ENCODE results near the gene FUT2. TPM values are rescaled to one million over a fixed set of nuclear protein-coding genes. Genes with fewer than 3 reads are reported as not detected.

FUT2 gene
- polyA plus RNA-seq, 4 donors, result 64.8 to 201 (median 117) TPM

DNA sequence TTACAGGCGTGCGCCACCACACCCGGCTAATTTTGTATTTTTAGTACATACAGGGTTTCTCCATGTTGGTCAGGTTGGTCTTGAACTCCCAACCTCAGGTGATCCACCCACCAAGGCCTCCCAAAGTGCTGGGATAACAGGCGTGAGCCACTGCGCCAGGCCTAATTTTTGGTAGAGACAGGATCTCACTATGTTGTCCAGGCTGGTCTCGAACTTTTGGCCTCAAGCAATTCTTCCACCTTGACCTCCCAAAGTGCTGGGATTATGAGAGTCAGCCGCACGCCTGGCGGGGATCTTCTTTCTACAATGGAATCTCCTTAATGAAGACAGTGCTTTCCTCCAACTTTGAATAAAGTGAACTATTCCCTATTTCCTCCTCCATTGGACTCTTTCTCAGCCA, 38.9 kb downstream of the FUT2 start:
- Histone ChIP-seq H3K27me3 (ENCODE audit: control insufficient read depth in 3 of 3, insufficient read depth in 3 of 3, low read length in 3 of 3) (peaks cover 0 to 4% (median 0%) of the 10 kb centered on the region in 3 donors), H3K4me3 (ENCODE audit: low read depth in 1 of 3, low read length in 3 of 3) (peak overlapping the region in 1 of 3 donors; percentile 50), H3K9me3 (ENCODE audit: control insufficient read depth in 2 of 2, insufficient read depth in 1 of 2, low read depth in 1 of 2, low read length in 1 of 2) (peaks cover 0 to 5% of the 10 kb centered on the region in 2 donors), H3K36me3 (ENCODE audit: control insufficient read depth in 3 of 3, insufficient read depth in 2 of 3, low read depth in 1 of 3, low read length in 3 of 3) (peaks cover 0 to 2% (median 0%) of the 10 kb centered on the region in 3 donors), H3K27ac (ENCODE audit: low read depth in 1 of 3, low read length in 2 of 3) (no peak overlapping the region), H3K4me1 (ENCODE audit: control insufficient read depth in 3 of 3, insufficient read depth in 2 of 3, low read depth in 1 of 3, low read length in 2 of 3) (peaks cover 0 to 10% (median 8%) of the 10 kb centered on the region in 3 donors)
- FAIRE-seq (no peak), DNase-seq (no peak)
- 93 to 95% (median 95%) methylated on average over 9 of the region's 9 CpGs for WGBS, 3 donors

GRCh38 chr19:48735031-48735615, 39.4 kb downstream of the FUT2 start:
- Histone ChIP-seq H3K4me3 (ENCODE audit: low read depth in 1 of 3, low read length in 3 of 3) (peak overlapping the region in 2 of 3 donors; percentile 18 to 50), H3K4me1 (ENCODE audit: control insufficient read depth in 3 of 3, insufficient read depth in 2 of 3, low read depth in 1 of 3, low read length in 2 of 3) (peaks cover 0 to 15% (median 8%) of the 10 kb centered on the region in 3 donors), H3K27me3 (ENCODE audit: control insufficient read depth in 3 of 3, insufficient read depth in 3 of 3, low read length in 3 of 3) (peaks cover 0 to 9% (median 0%) of the 10 kb centered on the region in 3 donors), H3K36me3 (ENCODE audit: control insufficient read depth in 3 of 3, insufficient read depth in 2 of 3, low read depth in 1 of 3, low read length in 3 of 3) (peaks cover 0 to 2% (median 0%) of the 10 kb centered on the region in 3 donors), H3K9me3 (ENCODE audit: control insufficient read depth in 2 of 2, insufficient read depth in 1 of 2, low read depth in 1 of 2, low read length in 1 of 2) (peaks cover 0 to 5% of the 10 kb centered on the region in 2 donors), H3K27ac (ENCODE audit: low read depth in 1 of 3, low read length in 2 of 3) (peak overlapping the region in 1 of 3 donors; percentile 52)
- no peak for FAIRE-seq
- WGBS, 3 donors, result 11 to 41% (median 34%) methylated on average over 34 to 38 of the region's 38 CpGs
- DNase-seq, result peak; percentile 80 to 87

GRCh38 chr19:48737360-48737998, 41.7 kb downstream of the FUT2 start:
- no peak overlapping the region for H3K4me3 ChIP-seq (ENCODE audit: low read depth in 1 of 3, low read length in 3 of 3)
- peaks cover 0 to 19% (median 0%) of the 10 kb centered on the region in 3 donors for H3K27me3 ChIP-seq (ENCODE audit: control insufficient read depth in 3 of 3, insufficient read depth in 3 of 3, low read length in 3 of 3)
- no peak overlapping the region for H3K27ac ChIP-seq (ENCODE audit: low read depth in 1 of 3, low read length in 2 of 3)
- DNase-seq, result peak in 1 of 2 donors; percentile 54
- H3K9me3 ChIP-seq (ENCODE audit: control insufficient read depth in 2 of 2, insufficient read depth in 1 of 2, low read depth in 1 of 2, low read length in 1 of 2), result peaks cover 0 to 11% of the 10 kb centered on the region in 2 donors
- no peak for FAIRE-seq
- H3K4me1 ChIP-seq (ENCODE audit: control insufficient read depth in 3 of 3, insufficient read depth in 2 of 3, low read depth in 1 of 3, low read length in 2 of 3), result peaks cover 0 to 37% (median 8%) of the 10 kb centered on the region in 3 donors
- H3K36me3 ChIP-seq (ENCODE audit: control insufficient read depth in 3 of 3, insufficient read depth in 2 of 3, low read depth in 1 of 3, low read length in 3 of 3), result no peaks in the 10 kb centered on the region
- 44 to 65% (median 55%) methylated on average over 22 of the region's 22 CpGs for WGBS, 3 donors

DNA sequence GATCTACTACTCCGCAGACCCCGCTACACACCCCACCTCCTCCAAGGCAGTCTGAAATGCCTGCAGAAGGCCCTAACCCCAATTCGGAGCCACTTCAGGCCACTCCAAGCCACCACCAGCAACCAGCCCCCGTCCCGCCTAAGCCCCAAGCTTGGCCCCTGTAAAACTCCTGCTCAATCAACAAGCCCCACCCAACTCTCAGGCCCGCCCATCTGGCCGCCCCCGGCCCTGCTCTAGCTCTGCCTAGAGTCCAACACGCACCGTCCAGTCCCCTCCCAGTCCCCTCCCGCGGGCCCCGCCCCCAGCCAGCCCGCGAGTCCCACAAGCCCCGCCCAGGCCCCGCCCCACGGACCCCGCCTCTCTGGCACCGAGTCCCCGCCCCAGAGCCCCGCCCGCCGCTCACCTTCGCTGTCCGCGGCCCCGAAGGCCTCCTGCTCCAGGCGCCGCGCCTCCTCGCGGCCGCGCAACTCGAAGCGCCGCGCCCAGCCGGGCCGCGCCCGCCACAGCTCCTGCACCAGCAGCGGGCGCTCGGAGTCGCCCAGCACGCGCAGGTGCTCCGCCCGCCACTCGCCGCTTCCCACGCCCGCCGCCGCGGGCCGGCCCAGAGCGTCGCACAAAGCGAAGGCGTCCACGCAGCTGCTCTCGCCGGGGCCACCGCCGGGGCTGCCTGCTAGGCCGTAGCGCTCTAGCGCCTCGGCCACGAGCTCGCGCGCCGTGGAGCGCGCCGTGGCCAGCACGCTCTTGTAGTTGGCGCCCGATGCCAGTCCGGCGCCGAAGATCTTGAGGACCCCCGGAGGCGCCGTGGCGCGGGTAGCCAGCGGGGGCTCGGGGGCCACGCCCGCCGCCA, 43.0 kb downstream of the FUT2 start:
- Histone ChIP-seq H3K27ac (ENCODE audit: low read depth in 1 of 3, low read length in 2 of 3) (peak overlapping the region; percentile 12 to 77 (median 49)), H3K36me3 (ENCODE audit: control insufficient read depth in 3 of 3, insufficient read depth in 2 of 3, low read depth in 1 of 3, low read length in 3 of 3) (no peaks in the 10 kb centered on the region), H3K4me3 (ENCODE audit: low read depth in 1 of 3, low read length in 3 of 3) (peak overlapping the region; percentile 23 to 34 (median 23)), H3K27me3 (ENCODE audit: control insufficient read depth in 3 of 3, insufficient read depth in 3 of 3, low read length in 3 of 3) (peaks cover 0 to 19% (median 0%) of the 10 kb centered on the region in 3 donors), H3K9me3 (ENCODE audit: control insufficient read depth in 2 of 2, insufficient read depth in 1 of 2, low read depth in 1 of 2, low read length in 1 of 2) (peaks cover 0 to 11% of the 10 kb centered on the region in 2 donors), H3K4me1 (ENCODE audit: control insufficient read depth in 3 of 3, insufficient read depth in 2 of 3, low read depth in 1 of 3, low read length in 2 of 3) (peaks cover 0 to 37% (median 8%) of the 10 kb centered on the region in 3 donors)
- WGBS, 3 donors, result 1 to 4% (median 2%) methylated on average over 36 to 96 of the region's 96 CpGs
- DNase-seq, result peak; percentile 93 to 97
- FAIRE-seq, result no peak

DNA sequence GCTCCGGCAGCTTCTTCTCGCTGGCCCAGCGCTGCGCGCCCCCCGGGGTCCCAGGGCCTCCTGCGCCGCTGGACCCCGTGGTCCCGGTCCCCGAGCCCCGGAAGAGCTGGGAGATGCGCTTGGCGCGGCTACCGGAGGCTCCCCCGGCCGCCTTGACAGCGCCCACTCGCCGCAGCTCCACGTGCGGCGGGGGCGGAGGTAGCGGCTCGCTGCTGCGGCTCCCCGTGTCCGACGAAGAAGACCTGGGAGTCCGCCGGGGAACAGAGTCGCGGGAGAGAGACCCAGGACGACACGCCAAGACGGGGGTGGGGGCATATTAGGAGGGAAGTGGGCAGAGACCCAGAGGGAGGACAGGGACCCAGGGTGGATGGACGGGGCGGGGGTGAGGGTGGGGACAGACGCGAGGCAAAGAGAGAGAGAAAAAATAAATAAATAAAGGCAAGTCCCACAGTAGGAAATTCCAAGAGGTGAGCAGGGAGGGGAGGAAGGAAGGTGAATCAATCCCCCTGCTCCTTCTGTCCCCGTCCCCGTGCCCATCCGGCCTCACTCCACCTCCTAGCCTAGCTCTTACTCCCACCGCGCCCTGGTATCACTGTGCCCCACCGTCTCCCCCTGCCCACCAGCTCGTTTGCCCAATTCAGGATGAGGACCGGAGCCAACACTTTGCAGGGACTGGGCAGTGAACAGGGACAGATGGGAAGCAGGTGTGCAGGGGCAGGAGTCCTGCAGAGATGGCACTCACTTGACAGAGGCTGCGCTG, 43.8 kb downstream of the FUT2 start:
- FAIRE-seq (no peak), DNase-seq (no peak)
- Histone ChIP-seq H3K9me3 (ENCODE audit: control insufficient read depth in 2 of 2, insufficient read depth in 1 of 2, low read depth in 1 of 2, low read length in 1 of 2) (peaks cover 0 to 11% of the 10 kb centered on the region in 2 donors), H3K27ac (ENCODE audit: low read depth in 1 of 3, low read length in 2 of 3) (peak overlapping the region in 1 of 3 donors; percentile 77), H3K27me3 (ENCODE audit: control insufficient read depth in 3 of 3, insufficient read depth in 3 of 3, low read length in 3 of 3) (peaks cover 0 to 19% (median 0%) of the 10 kb centered on the region in 3 donors), H3K4me3 (ENCODE audit: low read depth in 1 of 3, low read length in 3 of 3) (peak overlapping the region; percentile 22 to 34 (median 23)), H3K4me1 (ENCODE audit: control insufficient read depth in 3 of 3, insufficient read depth in 2 of 3, low read depth in 1 of 3, low read length in 2 of 3) (peaks cover 0 to 37% (median 8%) of the 10 kb centered on the region in 3 donors), H3K36me3 (ENCODE audit: control insufficient read depth in 3 of 3, insufficient read depth in 2 of 3, low read depth in 1 of 3, low read length in 3 of 3) (no peaks in the 10 kb centered on the region)
- WGBS, 3 donors, result 11 to 12% (median 11%) methylated on average over 40 to 51 of the region's 51 CpGs

DNA sequence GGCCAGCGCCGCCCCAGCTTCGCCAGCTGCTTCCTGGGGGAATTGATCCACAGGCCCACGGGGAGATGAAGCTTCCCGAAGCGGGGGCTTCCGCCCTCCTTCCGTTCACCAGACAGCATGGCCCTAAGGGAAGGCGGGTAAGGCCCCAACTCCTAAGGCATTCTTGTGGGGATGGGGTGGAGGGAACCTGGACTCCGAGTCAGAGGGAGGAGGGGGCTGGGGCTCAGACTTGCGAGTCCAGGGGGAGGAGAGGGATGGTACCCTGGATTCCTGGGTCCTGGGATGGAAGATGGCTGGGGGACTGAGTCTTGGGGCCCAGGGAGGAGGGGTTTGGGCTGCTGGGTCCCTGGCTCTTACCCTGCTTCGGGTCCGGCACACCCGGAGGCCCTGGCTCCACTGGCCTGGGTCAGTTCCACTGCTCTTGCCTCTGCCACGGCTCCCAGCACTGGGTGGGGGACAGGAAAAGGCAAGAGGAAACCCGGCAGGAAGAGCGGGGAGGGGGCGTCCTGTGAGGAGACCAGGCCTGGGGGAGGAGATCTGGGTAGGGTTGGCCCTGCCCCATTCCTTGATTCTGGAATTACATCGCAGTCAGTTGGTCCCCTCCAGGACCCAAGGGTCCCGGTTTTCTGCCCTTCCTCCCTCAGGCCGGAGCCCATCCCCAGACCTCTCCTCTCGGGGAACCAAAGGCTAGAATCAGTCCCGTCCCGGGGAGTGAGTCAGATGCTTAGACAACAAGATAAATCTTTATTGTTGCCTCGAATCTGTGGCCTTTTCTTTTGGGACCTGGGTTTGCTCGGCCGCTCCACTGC, 44.6 kb downstream of the FUT2 start, which contains the start of gene RASIP1:
Gene RASIP1, minus strand, starts transcription at position 447 of the 809 bp plus-strand sequence. Its CDS starts 328 bp downstream, at position 119.
- peak within 1 kb of the TSS in 2 of 3 donors; percentile 46 to 77 for H3K27ac ChIP-seq (ENCODE audit: low read depth in 1 of 3, low read length in 2 of 3)

More for the DNA sequence above, 44.6 kb downstream of the FUT2 start, which contains the start of gene RASIP1:
- H3K4me3 ChIP-seq (ENCODE audit: low read depth in 1 of 3, low read length in 3 of 3), result peak within 1 kb of the TSS in 2 of 3 donors; percentile 22 to 34
- FAIRE-seq (no peak), DNase-seq (peak in 1 of 2 donors; percentile 24)
- peaks cover 0 to 37% (median 8%) of the 10 kb centered on the region in 3 donors for H3K4me1 ChIP-seq (ENCODE audit: control insufficient read depth in 3 of 3, insufficient read depth in 2 of 3, low read depth in 1 of 3, low read length in 2 of 3)
- H3K9me3 ChIP-seq (ENCODE audit: control insufficient read depth in 2 of 2, insufficient read depth in 1 of 2, low read depth in 1 of 2, low read length in 1 of 2), result peaks cover 0 to 17% of the 10 kb centered on the region in 2 donors
- WGBS, 3 donors, result 48 to 56% (median 52%) methylated on average over 26 to 27 of the region's 27 CpGs
- H3K36me3 ChIP-seq (ENCODE audit: control insufficient read depth in 3 of 3, insufficient read depth in 2 of 3, low read depth in 1 of 3, low read length in 3 of 3), result no peaks in the 10 kb centered on the region
- H3K27me3 ChIP-seq (ENCODE audit: control insufficient read depth in 3 of 3, insufficient read depth in 3 of 3, low read length in 3 of 3), result peaks cover 0 to 25% (median under 1%) of the 10 kb centered on the region in 3 donors

All from small intestine (tissue), 7 donors.